Lower leg skin (tissue), 3 donors: ENCODE measurements around the gene IDH3G.

Experiments
- POLR2A ChIP-seq, 2 donors: fragments of 450-650 bp; IDR thresholded peaks; one replicate each; pipeline ENCODE4 v1.6.1; 2016 to 2017; ENCODE audit warnings: antibody characterized with exemption in 2 of 2, mild to moderate bottlenecking in 1 of 2, moderate library complexity in 1 of 2
- TF ChIP-seq, protein P1 (sequence below), 3 donors: fragments of 450-650 bp; IDR thresholded peaks; one replicate each; pipeline ENCODE4 v1.5.1; 2016; ENCODE audit warnings: antibody characterized with exemption in 3 of 3, mild to moderate bottlenecking in 3 of 3, moderate library complexity in 2 of 3

DNA sequence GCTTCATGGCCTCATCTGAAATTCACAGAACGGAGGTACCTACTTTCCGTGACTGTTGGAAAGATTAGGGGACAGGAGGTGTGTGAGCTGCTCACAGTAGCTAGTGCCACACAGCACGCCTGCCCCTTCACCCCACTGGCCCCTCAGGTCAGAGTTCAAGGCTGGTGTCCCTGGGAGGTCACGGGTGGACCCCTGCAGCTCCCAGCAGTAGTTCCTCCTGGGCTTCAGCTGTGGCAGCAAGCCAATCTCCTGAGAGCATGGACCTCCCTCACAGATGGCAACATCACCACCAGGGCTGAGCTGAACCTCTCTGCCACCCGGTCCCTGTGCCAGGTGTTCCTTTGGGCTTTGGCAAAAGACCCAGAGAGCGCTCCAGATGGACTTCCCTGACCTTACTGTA lies 1.8 kb downstream of the IDH3G start:
- TF ChIP-seq POLR2A (IDR thresholded peaks at IDR 0.05): no peak
- TF ChIP-seq, protein P1, sequence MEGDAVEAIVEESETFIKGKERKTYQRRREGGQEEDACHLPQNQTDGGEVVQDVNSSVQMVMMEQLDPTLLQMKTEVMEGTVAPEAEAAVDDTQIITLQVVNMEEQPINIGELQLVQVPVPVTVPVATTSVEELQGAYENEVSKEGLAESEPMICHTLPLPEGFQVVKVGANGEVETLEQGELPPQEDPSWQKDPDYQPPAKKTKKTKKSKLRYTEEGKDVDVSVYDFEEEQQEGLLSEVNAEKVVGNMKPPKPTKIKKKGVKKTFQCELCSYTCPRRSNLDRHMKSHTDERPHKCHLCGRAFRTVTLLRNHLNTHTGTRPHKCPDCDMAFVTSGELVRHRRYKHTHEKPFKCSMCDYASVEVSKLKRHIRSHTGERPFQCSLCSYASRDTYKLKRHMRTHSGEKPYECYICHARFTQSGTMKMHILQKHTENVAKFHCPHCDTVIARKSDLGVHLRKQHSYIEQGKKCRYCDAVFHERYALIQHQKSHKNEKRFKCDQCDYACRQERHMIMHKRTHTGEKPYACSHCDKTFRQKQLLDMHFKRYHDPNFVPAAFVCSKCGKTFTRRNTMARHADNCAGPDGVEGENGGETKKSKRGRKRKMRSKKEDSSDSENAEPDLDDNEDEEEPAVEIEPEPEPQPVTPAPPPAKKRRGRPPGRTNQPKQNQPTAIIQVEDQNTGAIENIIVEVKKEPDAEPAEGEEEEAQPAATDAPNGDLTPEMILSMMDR (IDR thresholded peaks at IDR 0.05): no peak
